Measurements from ENCODE around the gene TBC1D9. TPM values are rescaled to one million over a fixed set of nuclear protein-coding genes. Genes with fewer than 3 reads are reported as not detected.

TBC1D9 gene
- total RNA-seq, 1 donor from 2014 or later, result 0.07 TPM

DNA sequence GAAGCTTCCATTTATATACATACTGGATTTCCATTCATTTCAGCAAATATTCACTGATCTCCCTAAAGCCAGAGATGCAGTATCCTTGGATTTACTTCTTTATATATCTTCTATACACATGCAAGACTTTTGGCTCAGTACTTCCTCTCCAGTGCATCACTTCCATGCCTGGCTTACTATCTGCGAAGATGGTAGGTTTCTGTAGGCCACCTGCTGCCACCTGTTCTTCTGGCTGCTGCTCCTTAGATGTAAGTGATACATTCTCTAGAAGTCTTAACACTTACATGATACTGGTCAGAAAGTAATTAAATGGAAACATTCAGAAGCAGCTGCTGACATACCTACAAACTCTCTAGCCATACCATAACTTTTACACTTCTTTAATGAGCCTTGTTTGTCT, 48.9 kb downstream of the TBC1D9 start:
- Mint-ChIP-seq H3K27me3 (ENCODE audit: low read depth) (peaks cover 5% of the 10 kb centered on the region), H3K4me1 (ENCODE audit: low read depth) (peaks cover 11% of the 10 kb centered on the region), H3K9me3 (no peaks in the 10 kb centered on the region), H3K36me3 (ENCODE audit: low read depth) (no peaks in the 10 kb centered on the region), H3K4me3 (ENCODE audit: low read depth) (no peak overlapping the region), H3K27ac (no peak overlapping the region)
- intact Hi-C loops (cut with micrococcal nuclease), result no loop called here
- no peak for DNase-seq (ENCODE audit: low spot score)

DNA sequence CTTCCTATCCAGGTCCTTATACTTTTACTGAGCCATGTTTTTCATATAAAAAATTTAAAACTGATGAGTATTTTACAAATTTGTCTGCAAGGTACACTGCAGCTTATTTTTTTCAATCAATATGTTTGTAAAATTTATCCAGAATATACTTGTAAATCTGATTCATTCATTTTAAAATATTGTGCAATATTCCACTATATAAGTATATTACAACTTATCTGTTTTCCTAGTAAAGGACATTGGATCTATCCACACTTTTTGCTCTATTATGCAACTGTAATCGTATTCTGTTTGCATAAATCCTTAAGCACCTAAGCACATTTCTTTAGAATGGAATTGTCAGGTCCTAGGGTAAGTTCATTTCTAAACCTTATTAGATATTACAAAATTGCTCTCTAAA, 49.5 kb downstream of the TBC1D9 start:
- Mint-ChIP-seq H3K27ac (no peak overlapping the region), H3K27me3 (ENCODE audit: low read depth) (peaks cover 5% of the 10 kb centered on the region), H3K9me3 (no peaks in the 10 kb centered on the region), H3K4me3 (ENCODE audit: low read depth) (no peak overlapping the region), H3K36me3 (ENCODE audit: low read depth) (no peaks in the 10 kb centered on the region), H3K4me1 (ENCODE audit: low read depth) (peaks cover 11% of the 10 kb centered on the region)
- intact Hi-C loops (cut with micrococcal nuclease), result no loop called here
- DNase-seq (ENCODE audit: low spot score), result no peak

DNA sequence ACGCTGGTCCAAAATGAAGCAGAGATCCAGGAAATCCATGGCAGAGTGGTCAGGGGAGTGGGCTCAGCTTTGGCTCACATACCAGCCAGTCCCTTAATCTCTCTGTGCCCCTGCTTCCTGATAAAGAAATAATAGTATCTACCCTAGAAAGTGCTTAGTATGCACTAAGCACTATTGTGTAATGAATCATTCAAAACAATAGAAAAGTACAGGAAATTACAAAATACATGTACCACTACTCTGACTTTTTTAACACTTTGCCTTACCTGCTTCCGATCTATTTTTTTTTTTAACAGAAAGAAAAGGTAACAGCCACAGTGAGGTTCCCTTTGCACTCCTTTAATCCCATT, 49.9 kb downstream of the TBC1D9 start:
- Mint-ChIP-seq H3K9me3 (no peaks in the 10 kb centered on the region), H3K4me3 (ENCODE audit: low read depth) (no peak overlapping the region), H3K4me1 (ENCODE audit: low read depth) (peaks cover 11% of the 10 kb centered on the region), H3K36me3 (ENCODE audit: low read depth) (no peaks in the 10 kb centered on the region), H3K27ac (no peak overlapping the region), H3K27me3 (ENCODE audit: low read depth) (peaks cover 5% of the 10 kb centered on the region)
- intact Hi-C loops (cut with micrococcal nuclease), result no loop called here
- no peak for DNase-seq (ENCODE audit: low spot score)

DNA sequence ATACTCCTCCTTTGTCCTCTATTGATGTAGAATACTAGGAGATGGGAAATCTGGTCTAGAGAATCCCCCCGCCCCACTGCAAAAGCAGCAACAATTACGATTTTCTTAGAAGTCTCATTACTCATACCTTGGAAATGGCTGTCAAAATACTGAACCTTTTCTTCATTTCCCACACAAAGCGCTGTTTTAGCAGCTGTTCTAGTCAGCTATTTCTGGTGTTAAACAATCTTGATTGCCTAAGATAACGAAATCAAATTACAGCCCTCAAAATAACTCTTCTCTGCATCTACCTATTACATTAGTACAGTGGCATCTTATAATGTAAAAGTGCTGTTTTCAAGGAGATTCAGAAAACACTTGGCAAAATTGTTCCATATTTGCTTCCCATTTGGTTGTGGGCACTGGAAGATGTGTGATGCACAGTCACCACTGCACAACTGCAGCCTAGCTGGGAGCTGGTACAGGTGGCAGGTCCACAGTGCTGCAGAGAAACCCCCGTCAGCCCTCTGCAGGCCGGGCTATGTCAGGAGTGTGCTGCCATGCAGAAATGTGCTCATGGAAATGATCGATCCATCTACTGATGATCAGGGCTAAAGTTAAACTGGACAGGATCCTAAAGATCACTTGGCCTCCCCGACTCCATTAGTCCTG, 50.4 kb downstream of the TBC1D9 start:
- intact Hi-C loops (cut with micrococcal nuclease), result no loop called here
- peaks cover 7% of the 10 kb centered on the region for H3K4me1 Mint-ChIP-seq (ENCODE audit: low read depth)
- no peaks in the 10 kb centered on the region for H3K9me3 Mint-ChIP-seq
- H3K4me3 Mint-ChIP-seq (ENCODE audit: low read depth), result no peak overlapping the region
- DNase-seq (ENCODE audit: low spot score), result no peak
- peaks cover 5% of the 10 kb centered on the region for H3K27me3 Mint-ChIP-seq (ENCODE audit: low read depth)
- H3K36me3 Mint-ChIP-seq (ENCODE audit: low read depth), result no peaks in the 10 kb centered on the region
- H3K27ac Mint-ChIP-seq, result no peak overlapping the region

DNA sequence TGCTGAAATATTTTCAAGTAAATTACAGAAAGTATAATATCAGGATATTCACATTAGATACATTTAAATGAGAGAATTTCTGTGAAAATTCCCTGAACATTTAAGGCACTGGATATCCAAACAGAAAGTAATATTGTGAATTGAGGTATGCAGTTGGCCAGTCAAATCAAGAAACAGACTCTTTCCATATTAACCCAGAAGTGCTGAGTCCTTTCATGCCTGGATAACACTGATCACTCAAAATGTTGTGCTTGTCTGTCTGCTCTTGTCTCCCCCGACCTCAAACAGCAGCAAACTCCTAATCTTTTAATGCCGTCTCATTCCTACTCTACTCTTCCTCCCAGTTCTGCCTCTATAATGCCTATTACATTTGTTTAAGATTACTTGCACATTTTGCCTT, 51.2 kb downstream of the TBC1D9 start:
- no peak for DNase-seq (ENCODE audit: low spot score)
- Mint-ChIP-seq H3K4me3 (ENCODE audit: low read depth) (no peak overlapping the region), H3K4me1 (ENCODE audit: low read depth) (peaks cover under 1% of the 10 kb centered on the region), H3K36me3 (ENCODE audit: low read depth) (no peaks in the 10 kb centered on the region), H3K27me3 (ENCODE audit: low read depth) (peaks cover 5% of the 10 kb centered on the region), H3K27ac (no peak overlapping the region), H3K9me3 (no peaks in the 10 kb centered on the region)
- intact Hi-C loops (cut with micrococcal nuclease), result no loop called here

DNA sequence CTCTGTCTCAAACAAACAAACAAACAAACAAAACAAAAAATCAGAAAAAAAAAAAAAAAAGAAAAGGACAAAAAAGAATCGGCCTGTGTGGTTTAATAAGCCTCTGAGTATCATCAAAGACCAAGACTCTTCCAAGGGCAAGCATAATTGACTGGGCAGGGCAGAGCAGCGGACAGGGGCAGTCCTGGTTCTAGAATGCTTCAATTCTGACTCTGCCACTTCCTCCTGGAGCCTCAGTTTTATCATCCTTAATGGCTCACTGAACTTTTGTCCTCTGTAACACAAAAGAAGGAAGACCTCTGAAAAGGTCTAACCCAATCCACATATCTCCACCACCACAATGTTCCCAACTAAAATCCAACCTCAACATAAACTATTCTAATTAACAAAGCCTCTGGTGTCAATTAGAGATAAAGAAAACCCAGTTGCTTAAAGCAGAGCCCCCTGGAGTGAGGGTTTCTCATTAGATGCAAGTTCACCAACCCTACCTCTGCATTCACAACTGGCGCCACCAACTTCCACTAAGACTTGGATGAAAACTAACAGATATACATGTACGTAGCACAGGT, 51.7 kb downstream of the TBC1D9 start:
- intact Hi-C loops (cut with micrococcal nuclease), result no loop called here
- DNase-seq (ENCODE audit: low spot score), result no peak
- H3K9me3 Mint-ChIP-seq, result no peaks in the 10 kb centered on the region

DNA sequence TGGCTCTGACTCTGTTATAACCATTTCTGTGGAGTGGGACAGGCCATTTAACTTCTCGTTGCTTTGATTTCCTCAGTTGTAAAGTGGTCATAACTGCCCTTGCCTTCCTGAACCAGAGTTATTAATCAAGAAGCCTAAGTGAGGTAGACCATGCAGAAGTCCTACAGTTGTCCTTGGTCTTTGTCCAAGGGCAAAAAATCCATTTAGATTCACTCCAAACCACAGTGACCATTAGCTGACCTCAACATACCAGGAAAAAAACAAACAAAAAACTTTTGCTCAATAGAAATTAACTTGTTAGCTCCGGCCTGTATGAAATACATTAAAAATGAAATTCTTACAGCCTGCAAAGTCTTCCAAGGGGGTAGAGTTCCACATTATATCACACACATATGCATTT, 52.7 kb downstream of the TBC1D9 start:
- no peaks in the 10 kb centered on the region for H3K4me1 Mint-ChIP-seq (ENCODE audit: low read depth)
- no peaks in the 10 kb centered on the region for H3K36me3 Mint-ChIP-seq (ENCODE audit: low read depth)
- no peaks in the 10 kb centered on the region for H3K9me3 Mint-ChIP-seq
- peaks cover 5% of the 10 kb centered on the region for H3K27me3 Mint-ChIP-seq (ENCODE audit: low read depth)
- H3K4me3 Mint-ChIP-seq (ENCODE audit: low read depth), result no peak overlapping the region
- H3K27ac Mint-ChIP-seq, result no peak overlapping the region
- intact Hi-C loops (cut with micrococcal nuclease), result no loop called here
- DNase-seq (ENCODE audit: low spot score), result no peak

More for the DNA sequence above, 51.7 kb downstream of the TBC1D9 start:
- Mint-ChIP-seq H3K27ac (no peak overlapping the region), H3K27me3 (ENCODE audit: low read depth) (peaks cover 5% of the 10 kb centered on the region), H3K36me3 (ENCODE audit: low read depth) (no peaks in the 10 kb centered on the region), H3K4me1 (ENCODE audit: low read depth) (no peaks in the 10 kb centered on the region), H3K4me3 (ENCODE audit: low read depth) (no peak overlapping the region)

DNA sequence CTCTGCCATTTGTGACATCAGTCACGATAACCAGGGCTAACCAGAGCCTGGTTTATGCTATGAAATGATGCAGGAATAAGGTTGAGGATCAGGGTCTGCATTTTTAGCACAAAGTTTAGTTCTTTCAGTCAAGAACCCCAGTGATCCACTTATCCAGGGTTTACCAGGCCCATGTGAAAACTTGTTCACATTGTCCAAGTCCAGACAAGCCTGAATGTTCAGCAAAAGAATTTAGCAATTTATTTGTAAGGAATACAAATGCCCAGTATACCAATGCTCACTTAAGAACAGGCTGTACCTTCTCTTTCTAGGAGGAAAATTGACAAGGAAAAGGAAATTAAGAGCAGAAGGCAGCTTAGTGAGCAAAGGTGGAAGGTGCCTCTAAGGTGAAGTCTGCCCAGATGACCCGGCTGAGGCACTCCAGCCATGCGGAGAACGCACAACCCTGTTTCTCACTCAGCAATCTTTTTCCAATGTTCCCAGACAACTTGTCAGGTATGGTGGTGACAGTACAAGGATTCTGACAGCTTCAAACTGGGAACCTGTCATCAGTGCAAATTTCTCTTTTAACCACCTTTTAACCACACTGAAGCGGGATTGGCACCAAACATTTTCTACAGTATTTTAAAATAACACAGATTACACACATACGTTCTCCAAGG, 54.0 kb downstream of the TBC1D9 start:
- no peaks in the 10 kb centered on the region for H3K9me3 Mint-ChIP-seq
- H3K4me3 Mint-ChIP-seq (ENCODE audit: low read depth), result no peak overlapping the region

DNA sequence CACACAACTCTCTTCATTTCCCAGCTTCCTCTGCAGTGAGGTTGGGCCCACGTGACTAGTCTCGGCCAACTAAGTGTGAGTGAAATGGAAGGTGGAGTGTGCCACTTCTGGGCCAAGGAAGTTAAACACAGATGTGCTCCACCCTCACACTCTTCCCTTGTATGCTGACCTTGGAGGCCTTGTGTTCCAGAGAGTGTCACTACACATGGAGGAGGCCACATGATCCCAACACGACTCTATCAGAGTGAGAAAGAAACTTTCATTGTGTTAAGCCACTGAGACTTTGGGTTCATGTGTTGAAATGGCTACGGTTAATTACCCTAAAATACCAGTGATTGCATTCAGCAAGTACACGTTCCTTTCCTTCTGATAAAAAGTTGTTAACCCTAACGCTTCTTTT, 55.1 kb downstream of the TBC1D9 start:
- Mint-ChIP-seq H3K9me3 (no peaks in the 10 kb centered on the region), H3K4me3 (ENCODE audit: low read depth) (no peak overlapping the region), H3K36me3 (ENCODE audit: low read depth) (no peaks in the 10 kb centered on the region), H3K27me3 (ENCODE audit: low read depth) (peaks cover 1% of the 10 kb centered on the region), H3K27ac (no peak overlapping the region), H3K4me1 (ENCODE audit: low read depth) (no peaks in the 10 kb centered on the region)
- no peak for DNase-seq (ENCODE audit: low spot score)
- intact Hi-C loops (cut with micrococcal nuclease), result no loop called here

More for the DNA sequence above, 54.0 kb downstream of the TBC1D9 start:
- DNase-seq (ENCODE audit: low spot score), result no peak
- no peak overlapping the region for H3K27ac Mint-ChIP-seq
- H3K4me1 Mint-ChIP-seq (ENCODE audit: low read depth), result no peaks in the 10 kb centered on the region
- intact Hi-C loops (cut with micrococcal nuclease), result no loop called here
- H3K27me3 Mint-ChIP-seq (ENCODE audit: low read depth), result peaks cover 1% of the 10 kb centered on the region
- no peaks in the 10 kb centered on the region for H3K36me3 Mint-ChIP-seq (ENCODE audit: low read depth)

DNA sequence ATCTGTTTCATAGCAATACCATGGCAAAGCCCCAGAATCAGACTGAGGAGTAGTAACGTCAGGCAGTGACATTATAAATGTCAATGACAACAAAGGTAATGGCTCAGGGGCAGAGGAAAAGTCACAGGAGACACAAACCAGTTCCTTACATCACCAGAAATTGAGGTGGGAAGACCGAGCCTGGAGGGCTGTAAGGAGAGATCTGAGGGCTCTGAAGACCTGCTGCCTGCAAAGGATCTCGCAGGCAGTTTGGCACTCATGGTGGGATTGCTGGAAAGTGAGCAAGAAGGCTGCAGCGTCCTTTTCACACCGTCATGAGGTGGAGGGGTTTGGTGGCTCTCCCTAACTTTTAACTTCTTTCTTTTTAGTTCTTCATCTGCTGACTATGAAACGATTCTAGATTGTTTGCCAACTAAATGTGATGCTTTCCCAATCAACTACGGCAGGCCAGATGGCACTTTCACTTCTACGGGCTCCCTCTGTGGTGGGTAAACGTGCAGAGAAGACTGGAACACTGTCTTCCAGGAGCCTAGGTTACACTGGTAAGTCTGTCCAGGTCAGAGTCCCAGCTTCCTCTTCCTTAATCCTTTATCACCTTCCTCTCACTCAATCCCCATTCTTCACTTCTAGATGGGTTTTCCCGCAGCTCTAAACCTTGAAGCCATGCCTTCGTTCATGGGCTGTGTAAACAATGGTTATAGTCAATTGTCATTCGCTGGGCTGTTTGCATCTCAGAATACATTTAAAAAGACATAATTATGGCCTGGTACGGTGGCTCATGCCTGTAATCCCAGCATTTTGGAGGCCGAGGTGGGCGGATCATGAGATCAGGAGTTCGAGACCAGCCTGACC, 58.2 kb downstream of the TBC1D9 start:
- H3K27me3 Mint-ChIP-seq (ENCODE audit: low read depth), result peaks cover 1% of the 10 kb centered on the region
- H3K4me1 Mint-ChIP-seq (ENCODE audit: low read depth), result no peaks in the 10 kb centered on the region
- H3K4me3 Mint-ChIP-seq (ENCODE audit: low read depth), result no peak overlapping the region
- no peaks in the 10 kb centered on the region for H3K36me3 Mint-ChIP-seq (ENCODE audit: low read depth)
- no peak overlapping the region for H3K27ac Mint-ChIP-seq
- no peak for DNase-seq (ENCODE audit: low spot score)
- intact Hi-C loops (cut with micrococcal nuclease), result no loop called here
- no peaks in the 10 kb centered on the region for H3K9me3 Mint-ChIP-seq

DNA sequence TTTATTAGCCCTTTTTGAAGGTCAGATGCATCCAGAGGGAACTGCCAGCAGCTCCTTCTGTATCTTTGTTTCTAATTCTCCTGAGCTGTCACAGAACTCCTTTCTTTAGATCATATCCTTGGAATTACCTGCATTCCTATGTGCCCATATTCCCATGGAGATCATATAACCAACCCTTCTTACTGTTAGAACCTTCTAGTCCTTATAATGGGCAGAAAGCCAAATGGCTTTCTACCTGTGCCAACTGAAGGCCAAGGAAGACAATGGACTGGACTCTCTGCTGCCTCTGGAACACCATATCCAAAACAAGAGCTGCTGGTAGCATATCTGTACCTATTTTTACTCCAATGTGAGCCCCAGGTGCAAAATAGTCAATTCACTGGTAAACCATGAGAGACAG, 60.7 kb downstream of the TBC1D9 start:
- no peak for DNase-seq (ENCODE audit: low spot score)
- no peaks in the 10 kb centered on the region for H3K36me3 Mint-ChIP-seq (ENCODE audit: low read depth)
- no peak overlapping the region for H3K27ac Mint-ChIP-seq
- no peak overlapping the region for H3K4me3 Mint-ChIP-seq (ENCODE audit: low read depth)
- peaks cover 7% of the 10 kb centered on the region for H3K27me3 Mint-ChIP-seq (ENCODE audit: low read depth)
- no peaks in the 10 kb centered on the region for H3K9me3 Mint-ChIP-seq
- no peaks in the 10 kb centered on the region for H3K4me1 Mint-ChIP-seq (ENCODE audit: low read depth)
- intact Hi-C loops (cut with micrococcal nuclease), result no loop called here

DNA sequence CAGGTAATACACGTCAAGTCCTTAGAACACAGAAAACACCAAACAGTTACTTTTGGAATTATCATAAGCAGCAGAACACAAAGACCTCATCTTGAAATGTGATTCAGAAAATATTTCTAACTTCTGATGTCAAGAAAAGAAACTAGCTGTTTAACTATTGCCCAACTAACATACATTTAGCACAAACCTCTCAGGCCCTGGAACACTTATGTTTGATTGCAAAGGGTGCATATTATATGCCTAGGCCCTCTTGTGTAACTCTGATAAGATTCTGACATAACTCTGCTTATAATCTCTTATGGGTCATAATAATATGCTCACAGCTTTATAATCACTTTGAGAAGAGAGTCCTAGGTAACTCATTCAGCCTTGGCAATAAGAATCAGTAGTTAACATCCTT, 62.6 kb downstream of the TBC1D9 start:
- Mint-ChIP-seq H3K36me3 (ENCODE audit: low read depth) (no peaks in the 10 kb centered on the region), H3K9me3 (no peaks in the 10 kb centered on the region), H3K4me1 (ENCODE audit: low read depth) (no peaks in the 10 kb centered on the region), H3K4me3 (ENCODE audit: low read depth) (no peak overlapping the region), H3K27me3 (ENCODE audit: low read depth) (peaks cover 11% of the 10 kb centered on the region), H3K27ac (no peak overlapping the region)
- intact Hi-C loops (cut with micrococcal nuclease), result no loop called here
- DNase-seq (ENCODE audit: low spot score), result no peak

DNA sequence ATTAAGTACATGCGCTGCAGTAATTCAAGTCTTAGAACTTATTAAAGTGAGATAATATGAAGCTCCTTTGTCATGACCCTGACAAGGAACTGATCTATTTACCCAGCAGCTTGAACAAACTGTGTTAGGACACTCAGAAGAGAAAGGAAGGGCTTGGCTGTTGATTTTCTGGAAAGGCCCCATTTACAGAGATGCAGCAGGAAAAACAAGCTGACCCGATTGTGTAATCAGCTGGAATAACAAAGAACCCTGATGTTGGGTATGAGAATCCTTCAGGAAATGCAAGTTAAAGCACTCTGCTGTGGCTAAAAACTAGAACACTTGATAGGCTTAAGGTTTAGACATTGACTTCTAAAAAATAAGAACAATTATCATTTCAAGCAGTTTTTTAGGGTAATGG, 64.8 kb downstream of the TBC1D9 start:
- peaks cover 11% of the 10 kb centered on the region for H3K27me3 Mint-ChIP-seq (ENCODE audit: low read depth)
- H3K4me1 Mint-ChIP-seq (ENCODE audit: low read depth), result no peaks in the 10 kb centered on the region
- H3K27ac Mint-ChIP-seq, result no peak overlapping the region
- intact Hi-C loops (cut with micrococcal nuclease), result no loop called here
- H3K4me3 Mint-ChIP-seq (ENCODE audit: low read depth), result no peak overlapping the region
- H3K9me3 Mint-ChIP-seq, result no peaks in the 10 kb centered on the region
- no peaks in the 10 kb centered on the region for H3K36me3 Mint-ChIP-seq (ENCODE audit: low read depth)
- no peak for DNase-seq (ENCODE audit: low spot score)
